ENCODE measurements around the gene KCNH1. TPM values are rescaled to one million over a fixed set of nuclear protein-coding genes. Genes with fewer than 3 reads are reported as not detected.

KCNH1 gene
- total and polyA plus RNA-seq, 2 of the 4 experiments (the other 2 are of a cell fraction) = 0.27 to 0.54 TPM

DNA sequence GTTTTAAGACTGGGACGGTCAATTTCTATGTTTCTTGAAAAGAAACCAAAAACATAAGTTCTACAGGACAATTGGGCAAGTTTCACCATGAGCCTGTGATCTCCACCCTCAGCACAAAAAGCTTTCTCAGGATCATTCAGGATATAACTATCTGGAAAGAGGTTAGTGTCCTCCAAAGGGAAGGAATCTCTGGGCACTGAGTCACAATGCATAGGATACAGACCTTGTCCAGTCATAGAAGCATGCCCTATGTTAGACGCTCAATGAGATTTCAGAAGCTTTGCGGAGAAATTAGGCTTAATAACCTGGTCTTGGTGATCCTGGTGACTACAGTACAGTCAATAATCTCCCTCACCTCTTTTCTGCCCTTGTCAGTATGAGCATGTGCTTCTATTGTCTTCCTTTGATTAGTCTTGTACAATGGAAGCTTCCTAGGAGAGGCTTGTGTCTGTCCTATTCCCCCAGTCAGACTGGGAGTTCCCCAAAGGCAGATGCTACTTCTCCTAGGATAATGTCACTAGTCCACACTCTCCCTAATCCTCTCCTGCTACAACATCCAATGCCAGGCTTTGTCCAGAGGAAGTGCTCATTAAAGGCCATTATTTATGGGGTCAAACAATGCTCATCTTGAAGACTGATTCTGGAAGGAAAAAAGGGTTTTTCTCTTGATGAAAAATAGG lies 97.4 kb downstream of the KCNH1 start:
- H2BK120ac ChIP-seq (ENCODE audit: low read depth, low read length) = peak overlapping the region; percentile 75
- TF ChIP-seq POLR2A (IDR thresholded peaks at IDR 0.05; ENCODE audit: low read depth, low read length) (no peak), SMC3 (IDR thresholded peaks at IDR 0.05; ENCODE audit: low read depth, low read length) (no peak), RFX5 (IDR thresholded peaks at IDR 0.05; ENCODE audit: low read depth, low read length) (no peak), RAD21 (IDR thresholded peaks at IDR 0.05; ENCODE audit: low read length) (no peak)
- TF ChIP-seq, protein P1, sequence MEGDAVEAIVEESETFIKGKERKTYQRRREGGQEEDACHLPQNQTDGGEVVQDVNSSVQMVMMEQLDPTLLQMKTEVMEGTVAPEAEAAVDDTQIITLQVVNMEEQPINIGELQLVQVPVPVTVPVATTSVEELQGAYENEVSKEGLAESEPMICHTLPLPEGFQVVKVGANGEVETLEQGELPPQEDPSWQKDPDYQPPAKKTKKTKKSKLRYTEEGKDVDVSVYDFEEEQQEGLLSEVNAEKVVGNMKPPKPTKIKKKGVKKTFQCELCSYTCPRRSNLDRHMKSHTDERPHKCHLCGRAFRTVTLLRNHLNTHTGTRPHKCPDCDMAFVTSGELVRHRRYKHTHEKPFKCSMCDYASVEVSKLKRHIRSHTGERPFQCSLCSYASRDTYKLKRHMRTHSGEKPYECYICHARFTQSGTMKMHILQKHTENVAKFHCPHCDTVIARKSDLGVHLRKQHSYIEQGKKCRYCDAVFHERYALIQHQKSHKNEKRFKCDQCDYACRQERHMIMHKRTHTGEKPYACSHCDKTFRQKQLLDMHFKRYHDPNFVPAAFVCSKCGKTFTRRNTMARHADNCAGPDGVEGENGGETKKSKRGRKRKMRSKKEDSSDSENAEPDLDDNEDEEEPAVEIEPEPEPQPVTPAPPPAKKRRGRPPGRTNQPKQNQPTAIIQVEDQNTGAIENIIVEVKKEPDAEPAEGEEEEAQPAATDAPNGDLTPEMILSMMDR (conservative IDR thresholded peaks at IDR 0.05; ENCODE audit: low read depth, low read length) = no peak
- peak overlapping the region; percentile 70 for H3K18ac ChIP-seq (ENCODE audit: low read depth, low read length)
- H4K8ac ChIP-seq (ENCODE audit: low read depth in 2 of 2, low read length in 2 of 2) = peak overlapping the region; percentile 57 to 74
- H3K4me3 ChIP-seq (ENCODE audit: insufficient read depth, low read depth, low read length) = no peak overlapping the region
- BruUV-seq (replicated peaks) = no TSS peak
- 71% methylated on average over 1 of the region's 3 CpGs; no CpG with 5 or more reads in 1 of the 2 experiments for WGBS, 2 experiments (ENCODE audit: extremely low coverage in 2 of 2, insufficient read length in 1 of 2)
- ChIA-PET POLR2A (ENCODE audit: unreplicated experiment) (no interaction called here), CTCF (interaction anchor here (0.6 kb wide), 1 partner anchor 21 kb away, joined by 3 read pairs; no protein-coding TSS in a partner anchor)
- H3K9ac ChIP-seq (ENCODE audit: low read depth, low read length) = no peak overlapping the region
- intact Hi-C loops (cut with micrococcal nuclease) = no loop called here
- H2BK5ac ChIP-seq (ENCODE audit: low read depth, low read length, poor library complexity, severe bottlenecking) = peak overlapping the region; percentile 68
- dilution Hi-C loops (cut with HindIII; ENCODE audit: low sequenced_read_pairs, unreplicated experiment) = no loop called here
- peak overlapping the region; percentile 1 for H3K23ac ChIP-seq (ENCODE audit: low read depth, low read length)
- H3K27me3 ChIP-seq (ENCODE audit: control insufficient read depth, insufficient read depth, low read length) = no peaks in the 10 kb centered on the region
- H3K14ac ChIP-seq (replicated peaks; ENCODE audit: low read depth, low read length) = peak overlapping the region; percentile 5; the same call in 1 of the 2 replicates
- H3K56ac ChIP-seq (ENCODE audit: extremely low read depth, insufficient read depth, low read length) = peak overlapping the region; percentile 22; the same call in 1 of the 2 replicates
- H4K91ac ChIP-seq (ENCODE audit: insufficient read depth, low read depth, low read length) = peak overlapping the region; percentile 83
- no peaks in the 10 kb centered on the region for H4K20me1 ChIP-seq (ENCODE audit: insufficient read depth, low read length)
- in situ Hi-C loops (cut with MboI; ENCODE audit: low sequenced_read_pairs) = no loop called here
- H3K4me1 ChIP-seq (ENCODE audit: control insufficient read depth, insufficient read depth, low read length) = peaks cover 6% of the 10 kb centered on the region
- H3K4ac ChIP-seq (ENCODE audit: low read depth, low read length) = peak overlapping the region; percentile 77
- peak overlapping the region; percentile 1; the same call in 1 of the 3 replicates for H2BK15ac ChIP-seq (ENCODE audit: low read depth, low read length)
- no peaks in the 10 kb centered on the region for H3K79me1 ChIP-seq (ENCODE audit: low read depth in 1 of 2, low read length in 2 of 2)
- H4K5ac ChIP-seq (ENCODE audit: low read depth, low read length) = peak overlapping the region; percentile 38; the same call in 1 of the 2 replicates
- no peak overlapping the region for H2AFZ ChIP-seq (replicated peaks; ENCODE audit: low read length, poor library complexity)
- H2AK5ac ChIP-seq (ENCODE audit: low read depth, low read length) = peak overlapping the region; percentile 72
- H3K9me3 ChIP-seq (ENCODE audit: control insufficient read depth, insufficient read depth, low read length) = 0 out of 2 replicates have a peak, but pooled peaks cover 2% of the 10 kb centered on the region
- no peak overlapping the region for H3K4me2 ChIP-seq (ENCODE audit: low read depth, low read length)
- no peaks in the 10 kb centered on the region for H3K36me3 ChIP-seq (ENCODE audit: control insufficient read depth, insufficient read depth, low read length)
- H3K9me1 ChIP-seq (ENCODE audit: insufficient read depth, low read length) = no peaks in the 10 kb centered on the region
- DNase-seq (peak; percentile 10), ATAC-seq (ENCODE audit: low read depth) (peak; percentile 27; the same call in 1 of the 2 replicates)
- peak overlapping the region; percentile 64 for H3K27ac ChIP-seq (ENCODE audit: insufficient read depth, low read length)
- H2BK20ac ChIP-seq (ENCODE audit: low read depth, low read length) = peak overlapping the region; percentile 82
- H2AK9ac ChIP-seq (replicated peaks; ENCODE audit: low read depth, low read length, poor library complexity) = no peak overlapping the region
